ENCODE data around the gene C1QTNF12. TPM values are rescaled to one million over a fixed set of nuclear protein-coding genes. Genes with fewer than 3 reads are reported as not detected.

Gene C1QTNF12
- total RNA-seq, 1 experiment from 2014 or later, result 4.4 TPM

GRCh38 chr1:1279028-1279427 is 32.5 kb upstream of the C1QTNF12 start:
- H3K27me3 ChIP-seq (ENCODE audit: insufficient read depth, low read length), result no peaks in the 10 kb centered on the region
- H3K9ac ChIP-seq (ENCODE audit: extremely low read depth, insufficient read length, low read length), result no peak overlapping the region
- H3T11ph ChIP-seq (ENCODE audit: low read length), result no peak overlapping the region
- no peak overlapping the region for H2BK20ac ChIP-seq (ENCODE audit: low read depth, low read length, poor library complexity, severe bottlenecking)
- no peak overlapping the region for H4K8ac ChIP-seq (replicated peaks; ENCODE audit: insufficient read length, low read depth, low read length)
- Mint-ChIP-seq H3K4me1 (peaks cover 4 to 10% of the 10 kb centered on the region in 2 experiments; a peak in 3 of 4 replicates), H3K4me3 (no peak overlapping the region), H3K36me3 (ENCODE audit: insufficient read depth in 1 of 3, low read depth in 3 of 3) (no peaks in the 10 kb centered on the region), H3K27ac (no peak overlapping the region; a peak in 2 of 7 replicates), H3K27me3 (ENCODE audit: low read depth) (peaks cover 9% of the 10 kb centered on the region), H3K9me3 (no peaks in the 10 kb centered on the region; a peak in 1 of 5 replicates)
- no peak overlapping the region for H4K5ac ChIP-seq (ENCODE audit: insufficient read length, low read depth, low read length)
- H3K23me2 ChIP-seq (ENCODE audit: insufficient read length, low read depth, low read length, poor library complexity, severe bottlenecking), result peaks cover 4% of the 10 kb centered on the region
- H2BK15ac ChIP-seq (ENCODE audit: low read depth, low read length), result no peak overlapping the region
- no peaks in the 10 kb centered on the region for H4K20me1 ChIP-seq (ENCODE audit: control insufficient read depth, insufficient read depth, insufficient read length)
- H2BK12ac ChIP-seq (ENCODE audit: insufficient read length, low read depth, low read length), result no peak overlapping the region
- H3K23ac ChIP-seq (ENCODE audit: insufficient read length, low read depth, low read length), result no peak overlapping the region
- H3K4me2 ChIP-seq (ENCODE audit: insufficient read depth, insufficient read length, low read length), result no peak overlapping the region
- no peak overlapping the region for H2BK120ac ChIP-seq (ENCODE audit: low read depth, low read length, poor library complexity, severe bottlenecking)
- no peaks in the 10 kb centered on the region for H3K79me2 ChIP-seq (ENCODE audit: insufficient read depth, low read length)
- no peak overlapping the region for H2AFZ ChIP-seq (ENCODE audit: low read length)
- no peak overlapping the region for H3K18ac ChIP-seq (ENCODE audit: insufficient read length, low read depth, low read length)
- no peak overlapping the region for H4K91ac ChIP-seq (ENCODE audit: insufficient read length, low read depth, low read length)
- no peak overlapping the region for H2AK5ac ChIP-seq (ENCODE audit: insufficient read length, low read length)
- no peak overlapping the region for H2BK5ac ChIP-seq (ENCODE audit: insufficient read length, low read length)
- H3K79me1 ChIP-seq (ENCODE audit: insufficient read depth, low read depth, low read length, poor library complexity, severe bottlenecking), result no peaks in the 10 kb centered on the region
- no CpG with 5 or more reads among the region's 17 CpGs for WGBS (ENCODE audit: extremely low coverage, insufficient read length, low lambda C conversion rate)
- TF ChIP-seq, protein P1, sequence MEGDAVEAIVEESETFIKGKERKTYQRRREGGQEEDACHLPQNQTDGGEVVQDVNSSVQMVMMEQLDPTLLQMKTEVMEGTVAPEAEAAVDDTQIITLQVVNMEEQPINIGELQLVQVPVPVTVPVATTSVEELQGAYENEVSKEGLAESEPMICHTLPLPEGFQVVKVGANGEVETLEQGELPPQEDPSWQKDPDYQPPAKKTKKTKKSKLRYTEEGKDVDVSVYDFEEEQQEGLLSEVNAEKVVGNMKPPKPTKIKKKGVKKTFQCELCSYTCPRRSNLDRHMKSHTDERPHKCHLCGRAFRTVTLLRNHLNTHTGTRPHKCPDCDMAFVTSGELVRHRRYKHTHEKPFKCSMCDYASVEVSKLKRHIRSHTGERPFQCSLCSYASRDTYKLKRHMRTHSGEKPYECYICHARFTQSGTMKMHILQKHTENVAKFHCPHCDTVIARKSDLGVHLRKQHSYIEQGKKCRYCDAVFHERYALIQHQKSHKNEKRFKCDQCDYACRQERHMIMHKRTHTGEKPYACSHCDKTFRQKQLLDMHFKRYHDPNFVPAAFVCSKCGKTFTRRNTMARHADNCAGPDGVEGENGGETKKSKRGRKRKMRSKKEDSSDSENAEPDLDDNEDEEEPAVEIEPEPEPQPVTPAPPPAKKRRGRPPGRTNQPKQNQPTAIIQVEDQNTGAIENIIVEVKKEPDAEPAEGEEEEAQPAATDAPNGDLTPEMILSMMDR (conservative IDR thresholded peaks at IDR 0.05), result no peak
- no peak overlapping the region for H3K4ac ChIP-seq (ENCODE audit: low read depth, low read length)
- no peak overlapping the region for H3K14ac ChIP-seq (ENCODE audit: insufficient read depth, low read length)
- H3K4me1 ChIP-seq (ENCODE audit: insufficient read depth, low read length), result no peaks in the 10 kb centered on the region; the same call in 1 of the 2 replicates
- no peak for DNase-seq
- H3K9me3 ChIP-seq (ENCODE audit: control insufficient read depth, low read depth, low read length), result no peaks in the 10 kb centered on the region
- H3K56ac ChIP-seq (ENCODE audit: insufficient read length, low read depth, low read length), result no peak overlapping the region
- H3K27ac ChIP-seq (ENCODE audit: insufficient read length, low read depth, low read length), result no peak overlapping the region
